Kidney epithelial cell (primary cell): ENCODE results near the gene CCDC188. TPM values are rescaled to one million over a fixed set of nuclear protein-coding genes. Genes with fewer than 3 reads are reported as not detected.
"Not testable (repeated sequence)": the region's sequence is repeated elsewhere in the genome, so short reads cannot be mapped to it uniquely, and the experiment has no call there.

ENCODE experiments used
- DNase-seq: peaks from one replicate; pipeline ENCODE4 v3.0.0-alpha.2; 2010; ENCODE audit warnings: low read depth
- H3K27me3 ChIP-seq: 2 replicates; pipeline ENCODE4 v1.6.0; 2011; ENCODE audit warnings: low read length; ENCODE audit not compliant: control insufficient read depth, insufficient read depth
- H3K36me3 ChIP-seq: 2 replicates; pipeline ENCODE4 v1.5.1; 2011; ENCODE audit warnings: low read length; ENCODE audit not compliant: control insufficient read depth, insufficient read depth
- H3K4me3 ChIP-seq: 2 replicates; pipeline ENCODE4 v1.5.1; 2011; ENCODE audit warnings: low read depth, mild to moderate bottlenecking, control low read depth, low read length
- CTCF ChIP-seq: IDR thresholded peaks from 2 replicates; pipeline ENCODE4 v1.5.1; 2011; ENCODE audit warnings: mild to moderate bottlenecking, moderate library complexity, low read length, control low read depth, inconsistent platforms; ENCODE audit not compliant: insufficient read depth, poor library complexity, severe bottlenecking
- total RNA-seq: library from RNA; depleted of rRNA; stranded (reverse); fragments of >200 nt; gene quantifications from 2 replicates; pipeline ENCODE4 v1.2.3, GENCODE V29; 2015

Gene CCDC188
- total RNA-seq, 1 donor from 2014 or later: 1.8 TPM

GRCh38 chr22:20165913-20166312, 15.1 kb upstream of the CCDC188 start:
- Histone ChIP-seq H3K27me3 (peaks cover 14% of the 10 kb centered on the region), H3K36me3 (no peaks in the 10 kb centered on the region), H3K4me3 (no peak overlapping the region)
- DNase-seq: no peak
- no peak for TF ChIP-seq CTCF

DNA sequence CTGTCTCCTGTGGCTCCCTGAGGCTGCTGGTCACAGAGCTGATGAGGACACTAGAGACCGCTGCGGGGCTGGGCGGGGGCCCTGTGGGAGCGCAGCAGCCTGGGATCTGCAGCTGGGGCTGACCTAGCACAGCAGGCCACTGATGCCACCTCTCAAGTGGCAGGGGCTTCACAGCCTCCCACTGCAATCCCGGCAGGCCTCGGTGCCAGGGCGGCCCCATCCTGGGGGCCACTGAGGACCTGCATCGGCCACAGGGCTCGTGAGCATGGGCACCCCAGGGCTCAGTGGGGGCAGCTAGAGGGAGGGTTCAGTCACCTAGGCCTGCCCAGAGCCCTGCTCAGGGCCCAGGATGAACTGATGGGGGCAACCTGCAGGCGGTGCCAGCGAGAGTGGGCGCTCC, 14.6 kb upstream of the CCDC188 start:
- TF ChIP-seq CTCF: no peak
- Histone ChIP-seq H3K27me3 (peaks cover 10% of the 10 kb centered on the region), H3K4me3 (no peak overlapping the region), H3K36me3 (no peaks in the 10 kb centered on the region)
- DNase-seq: no peak

DNA sequence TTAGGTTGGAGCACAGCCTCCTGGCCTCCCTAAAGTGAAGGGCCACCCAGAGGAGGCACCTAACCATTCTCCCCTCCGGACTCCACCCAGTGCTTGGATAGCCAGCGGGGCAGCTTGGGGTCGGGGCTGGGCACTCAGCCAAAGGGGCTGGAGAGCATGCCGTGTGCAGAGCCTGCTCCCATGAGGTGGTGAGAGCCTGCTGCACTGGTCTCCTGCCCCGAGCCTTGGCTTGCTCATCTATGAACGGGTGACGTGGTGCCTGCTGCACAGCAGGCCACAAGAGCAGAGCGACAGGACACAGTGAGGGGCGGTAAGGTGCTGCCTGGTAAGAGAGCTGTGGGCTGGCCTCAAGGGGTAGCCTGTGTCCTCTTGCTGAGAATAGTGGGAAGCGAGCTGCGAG, 14.0 kb upstream of the CCDC188 start:
- no peak for TF ChIP-seq CTCF
- DNase-seq: no peak
- Histone ChIP-seq H3K4me3 (no peak overlapping the region), H3K27me3 (peaks cover 11% of the 10 kb centered on the region), H3K36me3 (no peaks in the 10 kb centered on the region)

DNA sequence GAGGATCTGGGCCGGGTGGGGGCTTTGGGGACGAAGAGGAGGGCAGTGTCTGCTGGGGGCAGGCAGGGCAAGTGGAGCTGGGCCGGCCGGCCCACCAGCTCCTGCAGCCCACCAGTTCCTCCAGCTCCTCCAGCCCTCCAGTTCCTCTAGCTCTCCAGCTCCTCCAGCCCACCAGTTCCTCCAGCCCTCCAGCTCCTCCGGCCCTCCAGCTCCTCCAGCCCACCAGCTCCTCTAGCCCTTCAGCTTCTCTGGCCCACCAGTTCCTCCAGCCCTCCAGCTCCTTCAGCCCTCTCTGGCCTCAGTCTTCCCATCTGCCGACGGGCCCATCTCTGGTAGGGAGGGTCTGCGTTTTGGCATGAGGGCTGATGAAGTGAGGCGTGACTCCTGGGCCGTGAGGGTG, 9.2 kb upstream of the CCDC188 start:
- Histone ChIP-seq H3K36me3 (no peaks in the 10 kb centered on the region), H3K27me3 (peaks cover 23% of the 10 kb centered on the region), H3K4me3 (no peak overlapping the region)
- no peak for DNase-seq
- TF ChIP-seq CTCF: no peak

DNA sequence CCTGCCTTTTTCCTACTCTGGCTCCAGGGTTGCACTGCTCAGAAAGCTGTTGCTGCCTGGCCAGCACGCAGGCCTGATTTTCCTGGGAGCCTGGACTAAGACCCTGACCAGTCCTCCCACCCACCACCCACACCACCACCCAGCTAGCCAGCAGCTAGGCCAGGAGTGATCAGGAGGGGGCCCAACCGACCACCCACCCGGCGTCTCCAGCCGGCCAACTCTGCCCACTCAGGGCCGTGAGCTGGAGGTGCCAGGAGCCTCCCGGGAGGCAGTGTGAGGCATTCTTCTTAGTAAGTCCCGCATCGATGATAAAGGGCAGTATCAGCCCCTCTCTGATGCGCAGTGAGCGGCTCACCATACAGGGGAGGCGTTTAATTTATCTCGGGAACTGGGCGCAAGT, 8.7 kb upstream of the CCDC188 start:
- not testable (repeated sequence) for H3K4me3 ChIP-seq, DNase-seq, H3K36me3 ChIP-seq
- H3K27me3 ChIP-seq: peaks cover 23% of the 10 kb centered on the region

DNA sequence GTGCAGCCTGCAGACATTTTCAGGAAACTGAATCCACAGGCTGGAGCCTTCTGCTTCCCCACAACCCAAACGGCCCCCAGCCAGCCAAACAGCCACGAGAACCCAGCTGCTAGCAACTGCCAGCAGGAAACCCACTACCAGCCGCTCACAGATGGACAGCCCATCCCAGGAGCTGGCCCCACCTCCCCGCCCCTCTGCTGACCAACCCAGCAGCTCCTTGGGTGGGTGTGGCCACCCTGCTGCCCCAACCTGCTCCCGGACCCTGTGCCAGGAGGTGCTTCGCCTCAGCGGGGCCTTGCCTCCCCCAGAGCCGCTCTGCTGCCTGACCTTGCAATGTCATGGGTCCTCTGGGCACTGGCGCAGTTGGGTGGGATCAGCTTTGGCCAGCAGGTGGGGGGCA, 8.2 kb upstream of the CCDC188 start:
- no peak for DNase-seq

More for the DNA sequence above, 8.2 kb upstream of the CCDC188 start:
- Histone ChIP-seq H3K27me3 (peaks cover 23% of the 10 kb centered on the region), H3K36me3 (no peaks in the 10 kb centered on the region), H3K4me3 (no peak overlapping the region)
- TF ChIP-seq CTCF: no peak
